Measurements from ENCODE around the gene LOC128125822.

The LOC128125822 gene

GRCh38 chr6:63598049-63599036 is 26.1 kb downstream of the LOC128125822 start:
- Histone ChIP-seq H3K9me3 (ENCODE audit: control insufficient read depth, insufficient read depth, low read length) (no peaks in the 10 kb centered on the region), H3K14ac (replicated peaks; ENCODE audit: low read depth, low read length) (peak overlapping the region; percentile 81), H2BK5ac (ENCODE audit: low read depth, low read length, poor library complexity, severe bottlenecking) (no peak overlapping the region), H3K36me3 (ENCODE audit: control insufficient read depth, insufficient read depth, low read length) (no peaks in the 10 kb centered on the region), H2BK15ac (ENCODE audit: low read depth, low read length) (peak overlapping the region; percentile 35; the same call in 2 of the 3 replicates), H2AK5ac (ENCODE audit: low read depth, low read length) (no peak overlapping the region), H3K4ac (ENCODE audit: low read depth, low read length) (no peak overlapping the region), H3K4me2 (ENCODE audit: low read depth, low read length) (peak overlapping the region; percentile 99), H3K27me3 (ENCODE audit: control insufficient read depth, insufficient read depth, low read length) (no peaks in the 10 kb centered on the region), H3K9ac (ENCODE audit: low read depth, low read length) (peak overlapping the region; percentile 58; the same call in 1 of the 2 replicates), H4K91ac (ENCODE audit: insufficient read depth, low read depth, low read length) (no peak overlapping the region), H3K27ac (ENCODE audit: insufficient read depth, low read length) (no peak overlapping the region), H3K56ac (ENCODE audit: extremely low read depth, insufficient read depth, low read length) (0 out of 2 replicates have a peak overlapping the region, but pooled peaks have one; percentile 2), H3K18ac (ENCODE audit: low read depth, low read length) (peak overlapping the region; percentile 50; the same call in 1 of the 2 replicates), H2AFZ (replicated peaks; ENCODE audit: low read length, poor library complexity) (peak overlapping the region; percentile 92), H3K23ac (ENCODE audit: low read depth, low read length) (peak overlapping the region; percentile 83; the same call in 1 of the 2 replicates), H2BK120ac (ENCODE audit: low read depth, low read length) (peak overlapping the region; percentile 42), H2AK9ac (replicated peaks; ENCODE audit: low read depth, low read length, poor library complexity) (no peak overlapping the region), H4K20me1 (ENCODE audit: insufficient read depth, low read length) (no peaks in the 10 kb centered on the region), H4K8ac (ENCODE audit: low read depth in 2 of 2, low read length in 2 of 2) (peak overlapping the region in 1 of 2 experiments; percentile 72; a peak in 2 of 4 replicates), H3K9me1 (ENCODE audit: insufficient read depth, low read length) (no peaks in the 10 kb centered on the region), H2BK20ac (ENCODE audit: low read depth, low read length) (peak overlapping the region; percentile 42), H3K79me1 (ENCODE audit: low read depth in 1 of 2, low read length in 2 of 2) (no peaks in the 10 kb centered on the region), H4K5ac (ENCODE audit: low read depth, low read length) (no peak overlapping the region), H3K4me3 (ENCODE audit: insufficient read depth, low read depth, low read length) (peak overlapping the region; percentile 66), H3K4me1 (ENCODE audit: control insufficient read depth, insufficient read depth, low read length) (no peaks in the 10 kb centered on the region)
- DNase-seq (peak; percentile 49), ATAC-seq (ENCODE audit: low read depth) (peak; percentile 97)
- no TSS peak for BruUV-seq (replicated peaks)
- intact Hi-C loops (cut with micrococcal nuclease) (loop anchor here (1.0 kb wide), 2 partner anchors 166 to 245 kb away; no protein-coding TSS in a partner anchor), dilution Hi-C loops (cut with HindIII; ENCODE audit: low sequenced_read_pairs, unreplicated experiment) (no loop called here), in situ Hi-C loops (cut with MboI; ENCODE audit: low sequenced_read_pairs) (loop anchor here (5.0 kb wide), 1 partner anchor 164 kb away; no protein-coding TSS in a partner anchor)
- CTCF ChIA-PET: interaction anchor here (0.6 to 1.9 kb wide), 26 partner anchors 9 to 874 kb away, joined by 3 to 11 read pairs (median 3); partner anchors contain the start of gene PHF3
- POLR2A ChIA-PET (ENCODE audit: unreplicated experiment): no interaction called here
- TF ChIP-seq RAD21 (IDR thresholded peaks at IDR 0.05; ENCODE audit: low read length) (peak; percentile 76), RCOR1 (IDR thresholded peaks at IDR 0.05; ENCODE audit: insufficient replicate concordance, low read length) (no peak), ELK1 (IDR thresholded peaks at IDR 0.05; ENCODE audit: borderline replicate concordance, low read depth, low read length) (no peak), CTCF (conservative IDR thresholded peaks at IDR 0.05; ENCODE audit: low read depth, low read length) (peak; percentile 77), CHD1 (IDR thresholded peaks at IDR 0.05; ENCODE audit: low read depth, low read length) (no peak), RFX5 (IDR thresholded peaks at IDR 0.05; ENCODE audit: low read depth, low read length) (no peak), MXI1 (IDR thresholded peaks at IDR 0.05; ENCODE audit: borderline replicate concordance, low read depth, low read length) (no peak), CEBPB (IDR thresholded peaks at IDR 0.05; ENCODE audit: low read depth, low read length) (no peak), FOS (IDR thresholded peaks at IDR 0.05; ENCODE audit: low read depth, low read length) (no peak), NFE2L2 (IDR thresholded peaks at IDR 0.05; ENCODE audit: low read depth, low read length) (no peak), SMC3 (IDR thresholded peaks at IDR 0.05; ENCODE audit: low read depth, low read length) (peak; percentile 65)
- TF ChIP-seq, protein P1, sequence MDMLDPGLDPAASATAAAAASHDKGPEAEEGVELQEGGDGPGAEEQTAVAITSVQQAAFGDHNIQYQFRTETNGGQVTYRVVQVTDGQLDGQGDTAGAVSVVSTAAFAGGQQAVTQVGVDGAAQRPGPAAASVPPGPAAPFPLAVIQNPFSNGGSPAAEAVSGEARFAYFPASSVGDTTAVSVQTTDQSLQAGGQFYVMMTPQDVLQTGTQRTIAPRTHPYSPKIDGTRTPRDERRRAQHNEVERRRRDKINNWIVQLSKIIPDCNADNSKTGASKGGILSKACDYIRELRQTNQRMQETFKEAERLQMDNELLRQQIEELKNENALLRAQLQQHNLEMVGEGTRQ (IDR thresholded peaks at IDR 0.05; ENCODE audit: low read depth, low read length): no peak
- 0% methylated on average over 6 of the region's 23 CpGs; no CpG with 5 or more reads in 1 of the 2 experiments for WGBS, 2 experiments (ENCODE audit: extremely low coverage in 2 of 2, insufficient read length in 1 of 2)

Measured in IMR-90 (cell line).